WTC11 (cell line): Measurements from ENCODE around the gene GFRA1. TPM values are rescaled to one million over a fixed set of nuclear protein-coding genes. Genes with fewer than 3 reads are reported as not detected.

Experiments used
- ATAC-seq: fragments of 200-7000 bp; cut with Tn5 transposase; 2 replicates; pipeline ENCODE4 v1.10.0; 2021; ENCODE audit warnings: mild to moderate bottlenecking, moderate library complexity
- CTCF ChIA-PET: fragments of 300-600 bp; sonication (Branson Sonifier 250); formaldehyde crosslinking; loops from one replicate; lab custom pipeline; 2021; ENCODE audit warnings: antibody characterized with exemption; lab: Charles Lee
- POLR2A ChIA-PET: fragments of 350-600 bp; sonication (Branson Sonifier 250); formaldehyde crosslinking; loops from one replicate; lab custom pipeline; 2021; ENCODE audit warnings: antibody characterized with exemption; lab: Charles Lee
- DNase-seq: peaks from one replicate; pipeline ENCODE4 v3.0.0; 2021; ENCODE audit warnings: low spot score
- H3K27ac Mint-ChIP-seq: 2 replicates; pipeline ENCODE4 v1.8.0; 2021; ENCODE audit warnings: mixed read lengths
- H3K27me3 Mint-ChIP-seq: 2 replicates; pipeline ENCODE4 v1.8.0; 2021; ENCODE audit warnings: low read depth, mild to moderate bottlenecking, moderate library complexity, mixed read lengths
- H3K36me3 Mint-ChIP-seq: 2 replicates; pipeline ENCODE4 v1.8.0; 2021; ENCODE audit warnings: mixed read lengths
- H3K4me1 Mint-ChIP-seq: 2 replicates; pipeline ENCODE4 v1.8.0; 2022; ENCODE audit warnings: mixed read lengths
- H3K4me3 Mint-ChIP-seq: 2 replicates; pipeline ENCODE4 v1.8.0; 2021; ENCODE audit warnings: mild to moderate bottlenecking, moderate library complexity, mixed read lengths
- H3K9me3 Mint-ChIP-seq: 2 replicates; pipeline ENCODE4 v1.8.0; 2021; ENCODE audit warnings: mixed read lengths
- AFF4 ChIP-seq: sonication (generic); formaldehyde crosslinking; IDR thresholded peaks from 2 replicates; pipeline ENCODE4 v1.8.1; 2023; ENCODE audit warnings: mild to moderate bottlenecking, missing genetic modification reagents, borderline replicate concordance
- CREB1 ChIP-seq: sonication (generic); formaldehyde crosslinking; IDR thresholded peaks from 2 replicates; pipeline ENCODE4 v1.8.0; 2023; ENCODE audit warnings: mild to moderate bottlenecking, missing genetic modification reagents
- ETV6 ChIP-seq: sonication (generic); formaldehyde crosslinking; IDR thresholded peaks from 2 replicates; pipeline ENCODE4 v1.8.1; 2022; ENCODE audit warnings: mild to moderate bottlenecking, missing genetic modification reagents
- FOXP1 ChIP-seq: sonication (generic); formaldehyde crosslinking; IDR thresholded peaks from 2 replicates; pipeline ENCODE4 v1.8.0; 2022; ENCODE audit warnings: missing genetic modification reagents, mild to moderate bottlenecking, moderate library complexity, borderline replicate concordance
- MLX ChIP-seq: sonication (generic); formaldehyde crosslinking; IDR thresholded peaks from 2 replicates; pipeline ENCODE4 v1.8.1; 2023; ENCODE audit warnings: mild to moderate bottlenecking, missing genetic modification reagents, moderate library complexity
- PREB ChIP-seq: sonication (generic); formaldehyde crosslinking; IDR thresholded peaks from 2 replicates; pipeline ENCODE4 v1.8.1; 2022; ENCODE audit warnings: mild to moderate bottlenecking, missing genetic modification reagents, moderate library complexity, borderline replicate concordance
- RELA ChIP-seq: sonication (generic); formaldehyde crosslinking; IDR thresholded peaks from 2 replicates; pipeline ENCODE4 v1.8.1; 2022; ENCODE audit warnings: missing genetic modification reagents, mild to moderate bottlenecking, borderline replicate concordance
- SMAD4 ChIP-seq: sonication (generic); formaldehyde crosslinking; IDR thresholded peaks from 2 replicates; pipeline ENCODE4 v1.8.0; 2022; ENCODE audit warnings: mild to moderate bottlenecking, missing genetic modification reagents
- TCF7 ChIP-seq: sonication (generic); formaldehyde crosslinking; IDR thresholded peaks from 2 replicates; pipeline ENCODE4 v1.8.0; 2022; ENCODE audit warnings: mild to moderate bottlenecking, low read depth, missing genetic modification reagents, moderate library complexity
- ZMAT4 ChIP-seq: fragments of 250-450 bp; sonication (Bioruptor Pico); IDR thresholded peaks from 2 replicates; pipeline ENCODE4 v1.9.0; 2021; ENCODE audit warnings: mild to moderate bottlenecking
- ZNF121 ChIP-seq: sonication (generic); formaldehyde crosslinking; IDR thresholded peaks from 2 replicates; pipeline ENCODE4 v1.8.0; 2023; ENCODE audit warnings: missing genetic modification reagents
- total RNA-seq: library from RNA; stranded (reverse); gene quantifications from 3 replicates; pipeline ENCODE4 v1.2.3, GENCODE V29; 2021
- TF ChIP-seq, protein P1 (sequence below): sonication (generic); formaldehyde crosslinking; IDR thresholded peaks from 2 replicates; pipeline ENCODE4 v1.8.1; 2023; ENCODE audit warnings: mild to moderate bottlenecking, missing genetic modification reagents
- TF ChIP-seq, protein P2 (sequence below): sonication (generic); formaldehyde crosslinking; IDR thresholded peaks from 2 replicates; pipeline ENCODE4 v1.8.0; 2022; ENCODE audit warnings: mild to moderate bottlenecking, missing genetic modification reagents

GFRA1 gene
- total RNA-seq, 1 experiment from 2014 or later = 4.4 TPM

DNA sequence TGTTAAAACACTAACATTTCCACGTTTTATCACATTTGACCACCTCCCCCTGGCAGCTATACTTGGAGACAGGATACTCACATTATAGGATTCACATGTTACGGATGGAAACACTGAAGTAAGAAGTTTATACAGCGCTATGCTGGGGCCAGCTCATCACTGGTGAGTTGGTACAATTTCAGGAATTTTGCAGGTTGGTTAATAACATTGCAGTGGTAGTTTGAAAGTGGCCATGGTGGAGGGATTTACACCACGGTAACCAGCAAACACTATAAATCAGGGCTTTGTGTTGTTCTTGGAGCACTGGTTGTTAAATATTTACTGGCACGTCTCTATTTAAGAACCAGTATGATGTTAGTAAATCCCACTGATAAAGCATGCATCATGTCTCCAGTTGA, 174.0 kb downstream of the GFRA1 start:
- TF ChIP-seq TCF7 (CRISPR knock-in tag) = no peak
- TF ChIP-seq MLX (CRISPR knock-in tag) = no peak
- no peak for TF ChIP-seq ZMAT4
- TF ChIP-seq FOXP1 (CRISPR knock-in tag) = no peak
- no peak for TF ChIP-seq CREB1 (CRISPR knock-in tag)
- ATAC-seq (no peak), DNase-seq (no peak)
- POLR2A ChIA-PET = no interaction called here
- peaks cover 24% of the 10 kb centered on the region for H3K4me1 Mint-ChIP-seq
- no peak overlapping the region for H3K4me3 Mint-ChIP-seq
- CTCF ChIA-PET = interaction anchor here (0.7 kb wide), 1 partner anchor 21 kb away, joined by 3 read pairs; no protein-coding TSS in a partner anchor
- H3K9me3 Mint-ChIP-seq = 0 out of 2 replicates have a peak, but pooled peaks cover 5% of the 10 kb centered on the region
- H3K27me3 Mint-ChIP-seq = no peaks in the 10 kb centered on the region
- H3K27ac Mint-ChIP-seq = no peak overlapping the region
- no peaks in the 10 kb centered on the region for H3K36me3 Mint-ChIP-seq

DNA sequence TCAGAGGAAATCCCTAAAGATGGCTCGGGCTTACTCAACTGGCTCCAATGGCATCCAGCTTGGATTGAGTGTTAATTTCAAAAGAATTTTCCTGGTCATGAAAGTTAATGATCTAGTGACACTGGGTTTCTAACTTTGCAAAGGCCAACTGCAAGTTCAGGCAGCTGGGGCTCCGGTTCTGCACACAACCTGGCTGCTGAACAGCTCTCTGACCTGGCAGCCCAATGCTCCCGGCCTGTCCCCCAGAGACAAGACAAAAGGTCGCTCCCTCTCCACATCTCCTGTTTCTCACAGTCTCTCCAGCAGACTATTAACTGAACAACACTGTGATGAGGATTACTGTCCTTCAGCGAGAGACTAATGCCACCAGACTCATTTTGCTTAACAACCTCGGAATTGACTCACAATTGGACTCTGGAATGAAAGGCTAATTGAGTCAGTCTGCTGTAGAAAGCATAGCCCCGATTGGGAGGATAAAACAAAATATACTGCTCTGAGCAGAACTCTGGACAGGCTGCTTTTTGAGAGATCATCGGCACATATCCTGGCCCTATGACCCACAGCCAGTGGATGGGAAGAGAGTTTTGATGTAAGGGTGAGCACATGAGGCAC, 174.5 kb downstream of the GFRA1 start:
- peaks cover 24% of the 10 kb centered on the region for H3K4me1 Mint-ChIP-seq
- POLR2A ChIA-PET = no interaction called here
- no peak for DNase-seq
- no peak overlapping the region for H3K27ac Mint-ChIP-seq
- H3K27me3 Mint-ChIP-seq = no peaks in the 10 kb centered on the region
- no peak for ATAC-seq
- CTCF ChIA-PET = interaction anchor here (0.7 kb wide), 1 partner anchor 22 kb away, joined by 3 read pairs; no protein-coding TSS in a partner anchor
- H3K9me3 Mint-ChIP-seq = 0 out of 2 replicates have a peak, but pooled peaks cover 5% of the 10 kb centered on the region
- no peaks in the 10 kb centered on the region for H3K36me3 Mint-ChIP-seq
- TF ChIP-seq MLX (CRISPR knock-in tag) (no peak), ETV6 (CRISPR knock-in tag) (no peak), SMAD4 (CRISPR knock-in tag) (no peak), ZNF121 (no peak), RELA (CRISPR knock-in tag) (no peak)
- no peak overlapping the region for H3K4me3 Mint-ChIP-seq

GRCh38 chr10:116097239-116097784, 175.7 kb downstream of the GFRA1 start:
- ATAC-seq = peak; percentile 42
- Mint-ChIP-seq H3K4me3 (no peak overlapping the region), H3K27me3 (no peaks in the 10 kb centered on the region), H3K4me1 (peaks cover 24% of the 10 kb centered on the region), H3K27ac (no peak overlapping the region), H3K9me3 (0 out of 2 replicates have a peak, but pooled peaks cover 4% of the 10 kb centered on the region), H3K36me3 (no peaks in the 10 kb centered on the region)
- ChIA-PET POLR2A (no interaction called here), CTCF (no interaction called here)
- DNase-seq = no peak
- TF ChIP-seq, protein P1, sequence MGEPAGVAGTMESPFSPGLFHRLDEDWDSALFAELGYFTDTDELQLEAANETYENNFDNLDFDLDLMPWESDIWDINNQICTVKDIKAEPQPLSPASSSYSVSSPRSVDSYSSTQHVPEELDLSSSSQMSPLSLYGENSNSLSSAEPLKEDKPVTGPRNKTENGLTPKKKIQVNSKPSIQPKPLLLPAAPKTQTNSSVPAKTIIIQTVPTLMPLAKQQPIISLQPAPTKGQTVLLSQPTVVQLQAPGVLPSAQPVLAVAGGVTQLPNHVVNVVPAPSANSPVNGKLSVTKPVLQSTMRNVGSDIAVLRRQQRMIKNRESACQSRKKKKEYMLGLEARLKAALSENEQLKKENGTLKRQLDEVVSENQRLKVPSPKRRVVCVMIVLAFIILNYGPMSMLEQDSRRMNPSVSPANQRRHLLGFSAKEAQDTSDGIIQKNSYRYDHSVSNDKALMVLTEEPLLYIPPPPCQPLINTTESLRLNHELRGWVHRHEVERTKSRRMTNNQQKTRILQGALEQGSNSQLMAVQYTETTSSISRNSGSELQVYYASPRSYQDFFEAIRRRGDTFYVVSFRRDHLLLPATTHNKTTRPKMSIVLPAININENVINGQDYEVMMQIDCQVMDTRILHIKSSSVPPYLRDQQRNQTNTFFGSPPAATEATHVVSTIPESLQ = no peak
- TF ChIP-seq AFF4 (no peak), PREB (CRISPR knock-in tag) (no peak), ZNF121 (no peak)
- TF ChIP-seq, protein P2, sequence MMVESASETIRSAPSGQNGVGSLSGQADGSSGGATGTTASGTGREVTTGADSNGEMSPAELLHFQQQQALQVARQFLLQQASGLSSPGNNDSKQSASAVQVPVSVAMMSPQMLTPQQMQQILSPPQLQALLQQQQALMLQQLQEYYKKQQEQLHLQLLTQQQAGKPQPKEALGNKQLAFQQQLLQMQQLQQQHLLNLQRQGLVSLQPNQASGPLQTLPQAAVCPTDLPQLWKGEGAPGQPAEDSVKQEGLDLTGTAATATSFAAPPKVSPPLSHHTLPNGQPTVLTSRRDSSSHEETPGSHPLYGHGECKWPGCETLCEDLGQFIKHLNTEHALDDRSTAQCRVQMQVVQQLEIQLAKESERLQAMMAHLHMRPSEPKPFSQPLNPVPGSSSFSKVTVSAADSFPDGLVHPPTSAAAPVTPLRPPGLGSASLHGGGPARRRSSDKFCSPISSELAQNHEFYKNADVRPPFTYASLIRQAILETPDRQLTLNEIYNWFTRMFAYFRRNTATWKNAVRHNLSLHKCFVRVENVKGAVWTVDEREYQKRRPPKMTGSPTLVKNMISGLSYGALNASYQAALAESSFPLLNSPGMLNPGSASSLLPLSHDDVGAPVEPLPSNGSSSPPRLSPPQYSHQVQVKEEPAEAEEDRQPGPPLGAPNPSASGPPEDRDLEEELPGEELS = no peak
